GM23248 (cell line): Measurements from ENCODE around the gene ACIN1.

Experiments
- EZH2 ChIP-seq: fragments of 200-600 bp; sonication (generic); IDR thresholded peaks from 2 replicates; pipeline ENCODE4 v1.6.1; 2018; ENCODE audit warnings: antibody characterized with exemption, mild to moderate bottlenecking; ENCODE audit not compliant: insufficient read depth, poor library complexity, severe bottlenecking
- EZH2phosphoT487 ChIP-seq: fragments of 200-600 bp; sonication (generic); IDR thresholded peaks from 2 replicates; pipeline ENCODE4 v1.6.1; 2018; ENCODE audit warnings: antibody characterized with exemption, moderate library complexity, mild to moderate bottlenecking, low read depth; ENCODE audit not compliant: insufficient read depth

DNA sequence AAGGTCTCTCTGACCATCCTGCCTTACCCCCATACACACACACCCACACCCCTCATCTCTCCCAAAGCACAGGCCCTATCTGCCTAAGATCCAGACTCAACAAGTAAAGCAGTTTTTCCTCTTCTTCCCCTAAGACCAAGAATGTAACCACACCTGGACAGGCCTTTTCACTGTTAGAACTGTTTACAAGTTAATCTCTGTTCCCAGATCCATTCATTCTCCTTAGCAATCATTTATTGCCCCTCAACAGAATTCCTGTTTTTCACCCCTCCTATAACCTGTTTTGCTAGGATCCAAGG is 11.8 kb upstream of the ACIN1 start:
- TF ChIP-seq EZH2 (no peak), EZH2phosphoT487 (no peak)
